G401.6 (cell line): Measurements from ENCODE around the gene RTN4R.
"Not testable (repeated sequence)": the region's sequence is repeated elsewhere in the genome, so short reads cannot be mapped to it uniquely, and the experiment has no call there.

Experiments
- FAIRE-seq: peaks from 2 replicates; lab custom pipeline; 2012; peaks lifted over from hg19 to GRCh38; lab: Jason Lieb, UNC

Gene RTN4R

DNA sequence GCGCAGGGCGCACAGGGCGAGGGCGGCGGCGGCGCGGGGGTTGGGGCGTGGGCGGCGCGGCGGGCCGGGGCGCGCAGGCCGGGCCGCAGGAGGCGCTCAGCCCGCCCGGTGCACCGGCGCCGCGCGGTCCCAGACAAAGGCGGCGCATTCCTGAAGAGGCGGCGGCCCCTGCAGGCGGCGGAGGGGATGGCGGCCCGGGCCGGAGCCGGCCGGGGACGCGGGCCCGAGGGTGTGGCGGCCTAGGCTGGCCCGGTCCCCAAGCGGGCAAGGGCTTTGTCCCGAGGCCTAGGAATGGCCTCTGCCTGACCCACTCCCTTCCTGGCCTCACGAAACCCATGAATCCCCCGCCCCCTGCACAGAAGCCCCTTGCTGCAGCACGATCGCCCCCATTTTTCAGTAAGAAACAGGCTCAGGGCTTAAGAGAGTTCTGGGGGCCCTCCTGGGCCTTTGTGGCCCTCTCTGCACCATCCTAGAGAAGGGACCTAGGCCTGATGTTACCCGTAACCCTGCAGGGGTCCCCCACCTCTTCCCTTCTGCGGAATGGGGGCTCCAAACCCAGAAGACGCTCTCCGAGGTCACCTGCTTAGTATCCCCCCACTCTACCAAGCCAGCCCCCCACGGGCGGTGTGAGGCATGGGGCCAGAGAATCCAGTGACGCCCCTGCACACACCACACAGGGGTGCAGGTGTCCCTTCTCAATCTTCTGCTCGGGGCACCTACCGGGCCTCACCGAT is at the start of gene RTN4R:
RTN4R (minus strand) TSS at position 40 of the 734 bp plus-strand sequence. CDS start 226 bp downstream, outside the sequence.
- FAIRE-seq, result no peak

DNA sequence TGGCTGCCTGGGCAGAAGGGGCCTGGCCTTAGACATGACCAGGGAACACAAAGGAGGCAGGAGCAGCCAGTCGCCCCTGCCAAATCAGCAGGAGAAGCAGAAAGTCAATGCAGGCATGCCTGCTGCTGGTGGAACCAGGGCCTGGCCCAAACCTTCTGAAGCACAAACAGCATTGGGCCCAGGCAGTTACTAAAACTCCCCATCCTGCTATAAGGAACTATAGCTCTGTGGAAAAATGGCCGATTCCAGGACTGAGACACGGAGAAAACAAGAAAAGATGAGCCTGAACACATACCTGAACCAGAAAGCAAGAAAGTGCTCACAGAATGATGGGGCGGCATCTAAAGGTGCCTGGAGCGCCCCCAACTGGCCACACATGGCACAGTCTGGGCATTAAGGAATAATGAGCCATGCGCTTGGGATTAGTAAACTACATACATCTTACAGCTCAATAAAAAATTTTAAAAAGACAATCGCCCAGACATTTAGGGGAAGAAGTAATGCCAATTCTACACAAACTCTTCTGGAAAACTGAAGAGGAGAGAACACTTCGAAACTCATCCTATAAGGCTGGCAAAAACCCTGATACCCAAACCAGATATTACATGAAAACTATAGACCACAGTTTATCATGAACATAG is 49.4 kb upstream of the RTN4R start:
- peak; percentile 81 for FAIRE-seq

DNA sequence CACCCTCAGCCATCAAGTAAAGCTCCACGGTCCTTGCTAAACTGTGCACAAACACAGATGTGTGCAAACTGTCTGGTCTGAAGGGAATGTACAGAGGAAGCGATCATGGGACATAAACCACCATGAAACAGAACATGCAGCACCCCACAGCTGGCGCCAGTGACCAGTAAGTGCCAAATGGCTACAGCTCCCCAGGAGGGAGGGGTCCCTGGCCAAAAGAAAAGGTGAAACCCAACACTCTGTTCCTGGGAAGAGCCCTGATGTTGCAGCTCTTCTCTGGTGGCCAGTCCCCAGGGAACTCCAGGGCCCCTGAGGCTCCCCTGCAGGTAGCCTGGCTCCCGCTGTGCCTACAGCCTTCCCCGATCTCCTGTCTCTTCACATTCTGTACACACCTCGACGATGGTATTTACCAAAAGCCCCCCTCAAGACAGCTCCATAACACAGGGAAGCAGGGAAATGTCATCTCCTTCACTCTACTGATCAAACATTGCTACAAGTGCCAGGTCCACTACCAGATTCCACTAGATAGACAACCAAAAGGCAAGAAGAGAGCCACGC is 48.8 kb upstream of the RTN4R start:
- no peak for FAIRE-seq

DNA sequence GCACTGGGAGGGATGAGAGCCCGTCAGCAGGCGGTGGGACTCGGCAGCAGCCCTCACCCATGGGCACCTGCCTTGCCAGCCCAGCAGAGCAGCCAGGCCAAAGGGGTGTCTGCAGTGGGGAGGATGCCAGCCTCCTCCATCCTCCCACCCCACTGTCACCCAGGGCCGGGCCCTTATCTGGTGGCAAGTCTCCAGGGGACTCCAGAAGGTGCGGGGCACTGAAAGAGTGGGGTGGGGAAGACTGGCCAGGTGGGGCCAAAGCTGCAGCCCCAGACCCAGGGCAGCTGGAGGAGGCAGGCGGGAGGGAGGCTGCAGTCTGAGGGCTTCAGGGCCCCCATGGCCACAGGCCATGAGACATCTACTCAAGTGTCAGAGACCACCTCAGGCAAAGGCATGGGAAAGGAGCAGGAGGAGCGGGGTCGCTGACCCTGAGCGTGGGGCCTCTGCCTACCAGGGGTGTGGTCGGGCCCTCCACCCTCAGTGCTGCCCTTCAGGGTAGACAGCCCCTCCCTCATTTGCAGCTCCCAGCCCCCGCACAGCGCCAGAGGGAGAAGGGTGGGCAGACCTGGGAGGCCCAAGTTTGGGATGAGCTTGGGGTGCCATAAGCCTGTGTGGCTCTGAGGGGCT is 48.2 kb upstream of the RTN4R start:
- FAIRE-seq, result no peak

DNA sequence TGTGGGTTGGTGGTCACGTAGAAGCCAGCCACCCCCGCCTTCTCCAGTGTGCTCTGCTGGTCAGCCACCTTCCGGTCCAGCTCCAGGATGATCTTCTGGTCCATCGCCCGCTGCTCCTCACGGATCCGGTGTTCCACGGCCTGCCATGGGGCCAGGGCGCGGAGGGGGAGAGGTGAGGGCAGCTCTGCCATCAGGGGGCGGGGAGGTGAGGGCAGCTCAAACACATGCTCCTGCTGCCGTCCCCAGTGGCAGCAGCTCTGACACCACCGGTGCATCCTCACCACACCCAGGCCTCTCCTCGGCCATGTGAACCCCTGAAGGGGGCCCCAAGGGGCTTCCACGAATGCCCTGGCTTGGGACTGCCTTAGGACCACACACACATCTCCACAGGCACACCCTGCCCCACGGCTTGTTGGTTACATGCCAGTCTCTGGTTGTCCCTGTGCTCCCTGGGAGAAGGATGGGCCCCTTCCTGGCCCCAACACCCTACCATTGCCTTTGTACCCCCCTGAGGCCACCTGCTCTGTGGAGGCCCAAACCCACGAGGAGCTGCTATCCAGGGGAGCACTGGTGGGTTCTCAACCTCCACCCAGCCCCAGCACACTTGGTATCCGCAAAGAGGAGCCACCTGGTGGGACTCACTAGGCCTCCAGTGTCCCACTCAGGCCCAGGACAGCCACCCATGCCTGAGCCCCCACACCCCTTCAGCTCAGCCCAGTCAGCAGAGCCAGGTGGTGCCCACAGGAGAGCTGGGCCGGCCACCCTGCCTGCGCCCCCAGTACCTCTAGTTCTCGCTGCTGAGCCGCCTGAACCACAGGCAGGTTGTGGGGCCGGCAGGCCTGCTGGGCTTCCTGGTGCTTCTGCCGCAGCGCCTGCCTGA is 47.5 kb upstream of the RTN4R start:
- no peak for FAIRE-seq

DNA sequence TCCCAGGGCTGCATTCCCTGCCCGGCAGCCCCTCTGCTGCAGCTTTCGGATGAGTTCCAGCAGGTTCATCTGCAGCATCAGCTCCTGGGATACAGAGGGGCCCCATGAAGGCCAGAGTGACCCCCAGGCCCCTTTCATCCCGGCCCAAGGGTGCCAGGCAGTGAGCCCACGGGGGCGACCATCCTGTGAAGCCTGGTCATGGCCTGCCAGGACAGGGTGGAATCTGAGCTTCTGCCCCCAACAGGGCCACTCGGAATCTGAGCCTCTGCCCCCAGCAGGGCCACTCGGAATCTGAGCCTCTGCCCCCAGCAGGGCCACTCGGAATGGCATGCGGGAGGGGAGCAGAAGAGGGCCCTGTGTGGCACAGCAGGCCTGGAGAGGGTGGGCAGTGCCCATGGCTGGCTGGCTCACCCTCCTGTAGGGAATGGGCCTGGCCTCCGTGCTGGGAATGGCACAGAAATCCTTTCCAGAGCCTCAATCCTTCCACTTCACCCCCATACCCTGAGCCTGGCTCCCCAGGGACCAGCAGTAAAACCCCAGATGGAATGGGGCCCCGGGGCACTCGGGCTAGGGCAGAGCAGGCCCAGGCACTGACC is 46.7 kb upstream of the RTN4R start:
- not testable (repeated sequence) for FAIRE-seq

DNA sequence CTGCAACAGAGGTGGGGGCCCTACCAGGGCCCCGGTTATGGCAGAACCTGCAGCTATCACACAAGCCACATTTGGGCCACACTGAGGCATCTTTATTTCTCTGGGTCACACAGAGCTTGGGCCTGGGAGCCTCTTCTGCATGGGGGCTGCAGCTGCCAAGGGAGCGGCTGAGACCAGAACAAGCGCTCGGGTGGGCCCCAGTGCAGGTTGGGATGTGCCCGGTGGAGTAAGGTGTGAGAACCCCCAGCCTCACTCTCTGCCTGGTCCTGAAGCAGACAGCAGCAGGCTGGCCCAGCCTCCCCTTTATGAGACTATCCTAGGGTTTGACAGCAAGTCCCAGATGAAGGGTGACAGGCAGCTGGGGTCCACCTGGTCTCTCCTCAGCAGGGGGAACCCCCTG is 46.1 kb upstream of the RTN4R start:
- not testable (repeated sequence) for FAIRE-seq

DNA sequence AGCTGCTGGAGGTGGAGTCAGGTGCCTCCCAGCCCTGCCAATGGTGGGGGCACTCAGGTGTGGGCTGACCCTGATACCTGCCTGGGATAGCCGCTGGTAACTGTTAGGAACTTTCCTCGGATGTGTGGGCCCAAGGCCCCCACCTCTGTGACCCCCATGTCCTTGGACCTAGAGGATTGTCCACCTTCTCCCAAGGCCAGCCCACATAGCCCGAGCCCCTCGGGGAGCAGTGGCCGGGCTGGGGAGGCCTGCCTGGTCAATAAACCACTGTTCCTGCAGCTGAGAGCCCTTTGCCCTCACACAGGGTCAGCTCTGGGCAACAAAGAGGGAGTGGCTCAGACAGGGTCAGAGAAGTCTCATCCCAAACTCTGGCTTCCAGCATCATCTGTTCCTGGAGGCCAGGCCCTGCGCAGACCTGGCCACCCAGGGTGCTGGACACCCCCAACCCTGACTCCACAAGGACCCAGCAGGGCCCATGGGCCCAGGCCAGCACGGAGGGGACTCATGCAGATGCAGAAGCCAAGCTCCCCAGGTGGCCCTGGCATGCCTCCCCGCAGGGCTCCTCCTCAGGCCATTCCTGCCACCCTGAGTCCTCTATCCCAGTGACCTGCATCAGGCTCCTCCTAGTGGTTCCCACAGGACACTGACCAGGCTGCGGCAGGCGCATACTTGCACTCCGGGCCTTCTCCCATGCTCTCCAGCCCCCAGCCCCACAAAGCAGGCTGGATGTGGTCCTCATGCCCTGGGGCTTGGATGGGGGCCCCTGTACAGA is 45.4 kb upstream of the RTN4R start:
- FAIRE-seq, result not testable (repeated sequence)

DNA sequence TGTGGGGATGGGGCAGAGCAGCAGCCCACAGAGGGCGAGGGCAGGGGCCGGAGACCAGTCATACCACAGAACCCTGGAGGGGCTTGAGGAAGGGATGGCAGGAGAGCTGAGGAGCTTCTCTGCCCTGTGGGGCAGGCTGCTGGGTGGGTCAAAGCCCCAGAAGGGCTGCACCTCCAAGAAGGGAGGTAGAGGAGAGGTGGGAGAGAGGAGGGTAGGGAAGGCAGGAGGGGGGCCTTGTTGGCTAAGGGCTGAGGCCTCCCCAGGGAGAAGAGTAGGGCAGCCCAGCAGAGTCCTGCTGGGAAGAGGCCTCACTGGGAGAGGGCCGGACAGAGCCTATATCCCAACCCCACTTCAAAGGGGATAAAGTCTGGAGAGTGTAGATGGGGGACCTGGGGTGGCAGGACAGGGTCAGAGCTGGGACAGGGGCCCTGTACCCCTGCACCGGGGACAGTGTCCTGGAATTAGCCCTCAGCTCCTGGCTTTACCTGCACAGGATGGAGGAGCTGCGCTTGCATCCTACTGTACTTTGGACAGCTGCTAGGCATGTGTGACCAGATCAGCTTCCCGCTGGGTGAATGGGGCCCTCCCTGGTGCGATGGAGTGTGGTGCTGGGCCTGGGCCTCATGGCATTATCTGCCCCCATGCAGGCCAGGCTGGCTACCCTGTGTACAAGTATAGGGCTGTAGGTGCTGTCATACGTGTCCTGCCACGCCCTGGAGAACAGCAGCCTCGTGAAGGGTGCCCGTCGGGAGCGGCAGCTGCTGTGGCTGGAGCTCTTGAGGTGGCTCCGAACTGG is 44.5 kb upstream of the RTN4R start:
- FAIRE-seq, result no peak

DNA sequence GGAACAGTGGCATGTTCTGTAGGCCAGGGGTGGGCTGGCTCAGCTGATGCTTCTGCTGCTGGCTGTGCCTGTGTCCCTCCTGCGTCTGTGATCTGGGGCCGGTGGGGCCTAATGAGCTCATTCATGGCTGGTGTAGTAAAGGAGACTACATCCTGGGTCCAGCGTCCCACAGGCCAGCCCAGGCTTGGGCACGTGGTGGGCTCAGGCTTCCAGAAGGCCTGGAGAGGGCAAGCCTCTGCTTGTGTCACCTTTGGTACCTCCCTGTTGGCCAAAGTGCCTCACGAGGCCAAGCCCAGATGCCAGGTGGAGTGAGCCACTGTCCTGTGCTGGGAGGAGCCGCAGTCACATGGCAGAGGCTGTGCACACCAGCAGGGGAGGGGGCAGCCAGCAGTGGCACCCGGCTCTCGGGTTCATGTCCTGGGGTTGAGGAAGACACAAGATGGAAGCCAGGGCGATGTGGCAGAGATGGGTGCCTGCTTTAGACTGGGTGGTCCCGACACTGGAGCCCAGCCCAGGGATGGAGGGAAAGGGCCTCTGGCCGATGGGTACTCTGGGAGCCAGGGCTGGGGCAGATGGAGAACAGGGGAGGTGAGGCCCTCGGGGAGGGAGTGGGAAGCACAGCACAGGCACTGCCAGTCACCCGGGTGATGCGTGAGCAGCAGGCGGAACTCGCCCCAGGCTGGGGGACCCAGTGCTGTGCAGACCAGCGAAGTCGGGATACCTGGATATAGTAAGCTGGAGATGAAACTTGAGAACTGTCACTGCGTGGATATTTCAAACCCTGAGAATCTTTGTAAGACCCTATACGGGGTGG is 43.3 kb upstream of the RTN4R start:
- FAIRE-seq, result not testable (repeated sequence)

DNA sequence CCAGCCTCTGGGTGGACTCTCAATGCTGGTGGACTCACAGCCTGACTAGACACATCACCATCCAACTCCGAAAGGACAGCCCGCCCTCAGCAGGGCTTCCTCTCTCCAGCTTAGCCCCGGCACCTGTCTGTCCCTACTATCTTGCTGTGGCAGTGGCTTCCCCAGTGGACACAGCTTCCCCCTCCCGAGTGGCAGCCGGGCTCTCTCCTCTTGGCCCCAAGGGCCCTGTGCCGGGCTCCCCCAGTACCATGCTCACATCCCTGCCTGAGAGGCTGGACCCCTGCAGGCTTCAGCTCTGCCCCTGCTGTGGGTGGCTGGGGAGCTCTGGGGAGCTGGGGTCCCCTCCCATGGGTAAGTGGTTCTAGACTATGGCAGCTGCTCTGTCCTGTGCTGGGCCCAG is 42.7 kb upstream of the RTN4R start:
- FAIRE-seq, result not testable (repeated sequence)

DNA sequence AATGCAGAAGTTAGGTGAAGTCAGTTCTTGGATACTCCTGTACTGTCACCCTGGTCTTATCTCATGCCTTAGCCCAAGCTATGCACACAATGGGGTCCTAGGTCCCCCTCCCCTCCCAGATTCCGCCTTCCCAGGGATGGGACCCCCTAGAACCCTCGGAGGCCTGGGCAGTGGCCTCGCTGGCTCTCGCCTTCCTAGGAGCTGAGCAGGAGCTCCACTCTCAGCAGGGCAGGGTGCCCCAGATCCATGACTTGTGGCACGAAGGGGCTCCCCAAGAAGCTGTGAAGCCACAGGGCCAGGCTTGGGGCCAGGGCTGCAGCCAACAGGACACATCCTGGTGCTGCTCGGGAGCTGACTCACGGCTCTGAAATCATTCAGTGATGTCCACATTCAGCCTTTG is 42.1 kb upstream of the RTN4R start:
- not testable (repeated sequence) for FAIRE-seq

DNA sequence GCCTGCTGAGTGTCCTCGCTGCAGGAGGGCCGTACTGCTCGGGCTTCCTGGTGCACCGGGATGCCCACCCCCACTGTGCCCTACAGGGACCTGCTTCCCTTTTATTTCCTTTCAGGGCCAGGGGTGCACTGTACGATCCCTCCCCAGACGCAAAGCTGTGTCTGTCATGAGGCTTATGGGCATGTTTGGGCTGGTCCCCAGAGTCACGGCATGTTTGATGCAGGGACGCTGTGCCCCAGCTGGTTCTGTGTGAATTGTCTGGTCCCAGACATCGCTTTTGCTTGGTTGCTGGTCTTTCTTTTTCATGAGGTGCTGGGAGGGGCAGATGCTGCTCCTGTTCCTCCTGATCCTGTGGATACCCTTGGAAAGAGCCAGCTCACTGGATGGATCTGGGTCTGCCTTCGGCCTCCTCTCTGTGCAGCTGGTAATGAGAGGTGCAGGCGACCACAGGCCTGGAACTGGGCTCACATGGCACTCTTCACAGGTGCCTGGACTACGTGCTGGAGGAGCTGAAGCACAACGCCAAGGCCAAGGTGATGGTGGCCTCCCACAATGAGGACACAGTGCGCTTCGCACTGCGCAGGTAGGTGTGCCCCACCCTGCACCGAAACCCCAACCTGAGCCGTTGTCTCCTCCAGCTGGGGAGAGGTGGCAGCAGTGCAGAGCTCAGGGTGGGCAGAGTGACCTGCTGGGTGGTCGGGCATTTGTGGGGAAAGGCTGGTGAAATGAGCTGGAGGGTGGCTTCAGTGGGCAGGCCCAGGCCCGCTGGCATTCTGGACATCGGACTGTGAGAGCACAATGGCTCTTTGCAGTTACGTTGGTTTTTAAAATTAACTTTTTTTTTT is 40.9 kb upstream of the RTN4R start:
- not testable (repeated sequence) for FAIRE-seq

DNA sequence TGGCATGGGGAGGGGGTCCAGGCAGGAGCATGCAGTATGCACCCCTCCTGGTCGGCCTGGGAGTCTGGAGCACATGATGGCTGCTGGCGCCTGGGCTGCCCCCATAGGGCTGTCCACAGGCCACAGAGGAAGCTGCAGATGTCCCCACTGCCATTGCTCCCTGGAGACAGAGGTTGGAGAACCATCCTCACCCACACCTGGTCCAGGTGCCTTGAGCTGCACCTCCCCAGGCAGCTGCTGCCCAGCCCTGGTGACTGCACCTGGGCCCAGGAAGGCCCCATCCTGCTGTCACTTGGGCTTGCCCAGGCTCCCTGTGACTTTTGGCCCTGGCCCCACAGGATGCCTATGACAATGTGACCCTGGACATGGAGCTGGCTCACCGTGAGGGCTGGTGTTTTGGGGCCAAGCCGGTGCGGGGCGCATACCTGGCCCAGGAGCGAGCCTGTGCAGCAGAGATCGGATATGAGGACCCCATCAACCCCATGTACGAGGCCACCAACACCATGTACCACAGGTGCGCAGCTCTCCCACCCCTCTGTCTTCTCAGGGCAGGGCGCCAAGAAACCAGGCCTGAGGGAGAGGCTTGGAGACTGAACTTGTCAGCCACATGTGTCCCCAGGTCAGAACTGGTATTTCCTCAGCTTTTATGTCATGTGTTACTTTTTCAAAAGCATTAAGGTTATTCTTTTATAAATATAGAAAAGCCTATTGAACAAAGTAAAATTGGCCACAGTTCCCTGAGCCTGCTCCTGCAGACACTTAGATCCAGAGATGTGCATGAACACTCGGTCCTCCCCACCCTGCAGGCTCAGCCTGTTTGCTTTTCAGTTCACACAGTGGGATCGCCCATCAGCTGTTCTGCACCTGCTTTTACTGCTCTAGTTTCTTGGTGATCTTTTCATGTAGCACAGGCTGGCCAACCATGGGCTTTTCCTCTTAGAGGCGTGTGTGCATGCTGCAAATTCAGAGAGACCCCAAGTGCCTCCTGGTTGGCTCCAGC is 39.6 kb upstream of the RTN4R start:
- FAIRE-seq, result not testable (repeated sequence)

DNA sequence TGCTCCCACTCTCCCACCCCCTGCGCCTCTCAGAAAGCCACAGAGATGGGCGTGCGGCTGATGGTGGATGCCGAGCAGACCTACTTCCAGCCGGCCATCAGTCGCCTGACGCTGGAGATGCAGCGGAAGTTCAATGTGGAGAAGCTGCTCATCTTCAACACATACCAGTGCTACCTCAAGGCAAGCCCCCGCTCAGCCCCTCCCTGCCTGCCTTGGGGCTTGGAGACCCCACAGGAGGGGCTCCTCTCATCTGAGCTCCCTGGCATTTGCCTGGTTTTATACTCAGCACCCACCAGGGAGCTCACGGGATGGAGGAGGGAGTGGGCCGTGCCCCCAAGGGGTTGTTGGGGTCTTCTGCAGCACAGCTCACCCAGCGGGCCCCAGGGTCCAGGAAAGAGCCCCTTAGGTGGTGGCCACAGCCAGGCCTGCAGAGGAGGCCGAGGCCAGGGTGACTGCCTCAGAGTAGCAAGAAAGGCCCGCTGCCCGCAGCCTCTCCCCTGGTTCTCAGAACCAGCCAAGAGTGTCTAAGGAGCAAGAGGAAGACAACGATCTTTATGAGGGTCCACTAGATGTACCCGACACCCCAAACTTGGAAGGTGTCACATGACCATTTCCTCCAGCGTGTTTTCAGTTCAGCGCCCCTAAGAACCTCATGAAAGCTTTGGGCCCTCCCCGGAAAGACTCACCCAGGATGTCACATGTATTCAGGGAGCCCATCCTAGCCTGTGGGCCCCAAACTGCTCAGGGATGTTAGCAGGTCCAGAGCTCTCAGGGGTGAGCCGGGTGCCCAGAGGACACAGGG is 38.7 kb upstream of the RTN4R start:
- not testable (repeated sequence) for FAIRE-seq
